Smooth muscle cell (in vitro differentiated cells): Measurements from ENCODE around the gene TNFRSF14. TPM values are rescaled to one million over a fixed set of nuclear protein-coding genes. Genes with fewer than 3 reads are reported as not detected.
A peak's percentile ranks its signal among the peaks of the same experiment; 100 is the strongest.

ENCODE experiments used
- DNase-seq: peaks from one replicate; lab custom pipeline; 2025; ENCODE audit not compliant: unreplicated experiment; lab: John Stamatoyannopoulos, UW
- H2AFZ ChIP-seq: fragments of 200-600 bp; sonication (generic); 2 replicates; pipeline ENCODE4 v1.6.0; 2016; ENCODE audit warnings: antibody characterized with exemption, low read depth, mild to moderate bottlenecking
- H3F3A ChIP-seq: fragments of 200-600 bp; sonication (generic); 2 replicates; pipeline ENCODE4 v1.6.0; 2017; ENCODE audit warnings: antibody characterized with exemption, low read depth
- H3K27ac ChIP-seq: fragments of 200-600 bp; sonication (generic); 2 replicates; pipeline ENCODE4 v1.5.1; 2016; ENCODE audit warnings: low read depth, mild to moderate bottlenecking
- H3K27me3 ChIP-seq: fragments of 200-600 bp; sonication (generic); 2 replicates; pipeline ENCODE4 v1.6.1; 2016; ENCODE audit warnings: low read depth, mild to moderate bottlenecking
- H3K36me3 ChIP-seq: fragments of 200-600 bp; sonication (generic); 2 replicates; pipeline ENCODE4 v1.5.1; 2016; ENCODE audit warnings: low read depth
- H3K4me1 ChIP-seq: fragments of 200-600 bp; sonication (generic); 2 replicates; pipeline ENCODE4 v1.5.1; 2016; ENCODE audit warnings: low read depth
- H3K4me2 ChIP-seq: fragments of 200-600 bp; sonication (generic); 2 replicates; pipeline ENCODE4 v1.6.0; 2016; ENCODE audit warnings: mild to moderate bottlenecking
- H3K4me3 ChIP-seq: fragments of 200-600 bp; sonication (generic); 2 replicates; pipeline ENCODE4 v1.5.1; 2016; ENCODE audit warnings: mild to moderate bottlenecking
- H3K79me2 ChIP-seq: fragments of 200-600 bp; sonication (generic); 2 replicates; pipeline ENCODE4 v1.6.0; 2016; ENCODE audit warnings: low read depth, mild to moderate bottlenecking
- H3K9ac ChIP-seq: fragments of 200-600 bp; sonication (generic); 2 replicates; pipeline ENCODE4 v1.6.0; 2016; ENCODE audit warnings: low read depth
- H3K9me3 ChIP-seq: fragments of 200-600 bp; sonication (generic); replicated peaks from 2 replicates; pipeline ENCODE4 v1.5.1; 2016; ENCODE audit warnings: low read depth
- H4K20me1 ChIP-seq: fragments of 200-600 bp; sonication (generic); 2 replicates; pipeline ENCODE4 v1.6.0; 2016; ENCODE audit warnings: low read depth
- CTCF ChIP-seq: fragments of 200-600 bp; sonication (generic); IDR thresholded peaks from 2 replicates; pipeline ENCODE4 v1.5.1; 2017; ENCODE audit warnings: borderline replicate concordance, mild to moderate bottlenecking, antibody characterized with exemption; ENCODE audit not compliant: insufficient read depth, poor library complexity, severe bottlenecking
- WGBS: methylation state at CpG from one replicate; pipeline ENCODE4 v1.1.7; 2016; ENCODE audit warnings: low lambda C conversion rate; 5-methylcytosine and 5-hydroxymethylcytosine counted together
- polyA plus RNA-seq: library from polyadenylated mRNA; unstranded; fragments of >200 nt; fragmentation: Nextera tagmentation; extraction: Ambion mirVana; gene quantifications from 2 replicates; pipeline ENCODE4 v1.2.1, GENCODE V29; 2016
- total RNA-seq: library from RNA; depleted of rRNA; stranded (reverse); fragments of >200 nt; gene quantifications from 2 replicates; pipeline ENCODE4 v1.2.3, GENCODE V29; 2014

Gene TNFRSF14
- total and polyA plus RNA-seq, 2 experiments from 2014 or later = not detected

- no peaks in the 10 kb centered on the region for H3K79me2 ChIP-seq
- no peaks in the 10 kb centered on the region for H4K20me1 ChIP-seq
- H3F3A ChIP-seq = no peaks in the 10 kb centered on the region
- peaks cover 40% of the 10 kb centered on the region for H3K4me1 ChIP-seq
- no peaks in the 10 kb centered on the region for H3K9me3 ChIP-seq
- no peak for TF ChIP-seq CTCF
- no peaks in the 10 kb centered on the region for H3K36me3 ChIP-seq
- no peak for DNase-seq
- 66% methylated on average over 11 of the region's 11 CpGs for WGBS
- H3K4me3 ChIP-seq = no peak overlapping the region
- H2AFZ ChIP-seq = no peak overlapping the region
- peak overlapping the region; percentile 38 for H3K27ac ChIP-seq
- H3K9ac ChIP-seq = no peak overlapping the region
- H3K4me2 ChIP-seq = peak overlapping the region; percentile 57
- H3K27me3 ChIP-seq = peaks cover 43% of the 10 kb centered on the region
These were observed 22.8 kb upstream of the TNFRSF14 start for GRCh38 chr1:2533365-2533764.

- Histone ChIP-seq H3K79me2 (no peaks in the 10 kb centered on the region), H3K9ac (no peak overlapping the region), H3K36me3 (no peaks in the 10 kb centered on the region), H3K4me2 (peak overlapping the region; percentile 56), H3K27me3 (peaks cover 34% of the 10 kb centered on the region), H3K9me3 (no peaks in the 10 kb centered on the region), H3K4me3 (no peak overlapping the region), H2AFZ (no peak overlapping the region), H3K4me1 (peaks cover 40% of the 10 kb centered on the region), H4K20me1 (no peaks in the 10 kb centered on the region), H3F3A (no peaks in the 10 kb centered on the region), H3K27ac (peak overlapping the region; percentile 38)
- no peak for DNase-seq
- WGBS = 64% methylated on average over 7 of the region's 7 CpGs
- no peak for TF ChIP-seq CTCF
These were observed 21.9 kb upstream of the TNFRSF14 start for GRCh38 chr1:2534315-2534686.

- 50% methylated on average over 18 of the region's 18 CpGs for WGBS
- no peak for DNase-seq
- H3K79me2 ChIP-seq = no peaks in the 10 kb centered on the region
- no peaks in the 10 kb centered on the region for H4K20me1 ChIP-seq
- H3F3A ChIP-seq = no peaks in the 10 kb centered on the region
- H2AFZ ChIP-seq = no peak overlapping the region
- H3K27me3 ChIP-seq = peaks cover 31% of the 10 kb centered on the region
- peaks cover 39% of the 10 kb centered on the region for H3K4me1 ChIP-seq
- H3K27ac ChIP-seq = peak overlapping the region; percentile 17
- H3K9ac ChIP-seq = no peak overlapping the region
- peak overlapping the region; percentile 56 for H3K4me2 ChIP-seq
- H3K9me3 ChIP-seq = no peaks in the 10 kb centered on the region
- no peak overlapping the region for H3K4me3 ChIP-seq
- no peaks in the 10 kb centered on the region for H3K36me3 ChIP-seq
- no peak for TF ChIP-seq CTCF
These were observed 21.3 kb upstream of the TNFRSF14 start for GRCh38 chr1:2534687-2535441.

- Histone ChIP-seq H3K9me3 (no peaks in the 10 kb centered on the region), H3K4me1 (peaks cover 41% of the 10 kb centered on the region), H3K9ac (no peak overlapping the region), H3F3A (no peaks in the 10 kb centered on the region), H3K27ac (peak overlapping the region; percentile 17), H3K79me2 (no peaks in the 10 kb centered on the region), H3K27me3 (peaks cover 28% of the 10 kb centered on the region), H4K20me1 (no peaks in the 10 kb centered on the region), H3K4me3 (no peak overlapping the region), H2AFZ (no peak overlapping the region), H3K4me2 (no peak overlapping the region), H3K36me3 (no peaks in the 10 kb centered on the region)
- 69% methylated on average over 20 of the region's 27 CpGs for WGBS
- no peak for TF ChIP-seq CTCF
- DNase-seq = no peak
These were observed 20.7 kb upstream of the TNFRSF14 start for GRCh38 chr1:2535455-2535854.
